OCI-LY1 (cell line): ENCODE results near the gene AKAP13.

ENCODE experiments used
- H2AFZ ChIP-seq: fragments of 200-600 bp; sonication (generic), shearing (Covaris generic); 2 replicates; pipeline ENCODE4 v1.6.0; 2014; ENCODE audit warnings: antibody characterized with exemption, mild to moderate bottlenecking, low read length
- H3F3A ChIP-seq: fragments of 200-600 bp; sonication (generic), shearing (Covaris generic); 2 replicates; pipeline ENCODE4 v1.6.0; 2014; ENCODE audit warnings: mild to moderate bottlenecking, antibody characterized with exemption, low read length, moderate library complexity; ENCODE audit not compliant: insufficient read depth
- H3K27ac ChIP-seq: fragments of 200-600 bp; sonication (generic); 2 replicates; pipeline ENCODE4 v1.5.1; 2014; ENCODE audit warnings: low read length, mixed run types, mild to moderate bottlenecking, low read depth; ENCODE audit not compliant: poor library complexity, severe bottlenecking
- H3K27me3 ChIP-seq: fragments of 200-600 bp; sonication (generic); 2 replicates; pipeline ENCODE4 v1.6.0; 2014; ENCODE audit warnings: antibody characterized with exemption, mild to moderate bottlenecking, low read length, moderate library complexity; ENCODE audit not compliant: insufficient read depth
- H3K36me3 ChIP-seq: fragments of 200-600 bp; sonication (generic); 2 replicates; pipeline ENCODE4 v1.6.1; 2014; ENCODE audit warnings: mild to moderate bottlenecking, antibody characterized with exemption, low read length, moderate library complexity, mixed read lengths; ENCODE audit not compliant: insufficient read depth
- H3K4me1 ChIP-seq: fragments of 200-600 bp; sonication (generic); 2 replicates; pipeline ENCODE4 v1.5.1; 2014; ENCODE audit warnings: mild to moderate bottlenecking, low read length, moderate library complexity; ENCODE audit not compliant: insufficient read depth, severe bottlenecking
- H3K4me2 ChIP-seq: fragments of 200-600 bp; sonication (generic), shearing (Covaris generic); 2 replicates; pipeline ENCODE4 v1.6.1; 2014; ENCODE audit warnings: low read length
- H3K4me3 ChIP-seq: fragments of 200-600 bp; sonication (generic); 2 replicates; pipeline ENCODE4 v1.5.1; 2014; ENCODE audit warnings: low read length, low read depth, mild to moderate bottlenecking, mixed read lengths; ENCODE audit not compliant: poor library complexity, severe bottlenecking
- H3K79me2 ChIP-seq: fragments of 200-600 bp; shearing (Covaris generic); 2 replicates; pipeline ENCODE4 v1.6.1; 2016; ENCODE audit warnings: mixed run types, low read length, mixed read lengths; ENCODE audit not compliant: insufficient read depth
- H3K9ac ChIP-seq: fragments of 200-600 bp; sonication (generic), shearing (Covaris generic); 2 replicates; pipeline ENCODE4 v1.6.1; 2014; ENCODE audit warnings: mild to moderate bottlenecking, low read length, mixed read lengths
- H3K9me2 ChIP-seq: fragments of 200-600 bp; sonication (generic), shearing (Covaris generic); 2 replicates; pipeline ENCODE4 v1.6.1; 2014; ENCODE audit warnings: low read depth, mild to moderate bottlenecking, low read length, mixed read lengths
- H3K9me3 ChIP-seq: fragments of 200-600 bp; shearing (Covaris generic); 2 replicates; pipeline ENCODE4 v1.6.1; 2014; ENCODE audit warnings: low read length, mixed read lengths
- H4K20me1 ChIP-seq: fragments of 200-600 bp; sonication (generic), shearing (Covaris generic); 2 replicates; pipeline ENCODE4 v1.6.0; 2016; ENCODE audit warnings: mild to moderate bottlenecking, low read length; ENCODE audit not compliant: insufficient read depth
- EZH2 ChIP-seq: fragments of 200-600 bp; sonication (generic), shearing (Covaris generic); IDR thresholded peaks from 2 replicates; pipeline ENCODE4 v1.8.0; 2017; ENCODE audit warnings: borderline replicate concordance, mixed run types, mild to moderate bottlenecking, antibody characterized with exemption, low read length, moderate library complexity, mixed read lengths
- TF ChIP-seq, protein P1 (sequence below): fragments of 200-600 bp; sonication (generic), shearing (Covaris generic); IDR thresholded peaks from 2 replicates; pipeline ENCODE4 v1.5.1; 2017; ENCODE audit warnings: mild to moderate bottlenecking, antibody characterized with exemption, low read length, moderate library complexity, mixed read lengths

The AKAP13 gene

DNA sequence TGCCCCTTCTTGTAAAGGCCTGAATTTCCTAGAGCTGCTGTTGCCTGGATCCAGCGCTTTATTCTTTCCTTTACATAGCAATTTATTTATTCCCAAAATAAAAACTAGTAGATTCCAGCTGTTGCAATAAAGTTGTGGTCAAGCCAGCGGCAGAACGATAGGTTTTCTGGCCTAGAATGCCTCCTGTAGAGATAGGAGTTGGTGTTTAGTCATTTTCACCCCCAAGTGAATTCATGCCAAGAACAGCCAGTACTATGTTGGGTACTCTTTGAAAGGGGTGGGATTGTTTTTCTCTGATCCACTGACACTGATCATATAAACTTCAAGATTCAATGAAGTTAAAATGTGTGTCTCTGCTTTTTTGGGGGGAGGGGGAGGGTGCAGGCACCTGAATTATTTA lies 344.6 kb downstream of the AKAP13 start:
- Histone ChIP-seq H3K79me2 (no peaks in the 10 kb centered on the region), H3K36me3 (peaks cover 90% of the 10 kb centered on the region), H4K20me1 (no peaks in the 10 kb centered on the region), H3F3A (no peaks in the 10 kb centered on the region), H3K9me3 (no peaks in the 10 kb centered on the region), H3K4me3 (no peak overlapping the region), H2AFZ (no peak overlapping the region), H3K4me2 (no peak overlapping the region), H3K27ac (no peak overlapping the region), H3K9ac (no peak overlapping the region), H3K27me3 (no peaks in the 10 kb centered on the region), H3K9me2 (no peaks in the 10 kb centered on the region), H3K4me1 (peaks cover 2% of the 10 kb centered on the region)
- TF ChIP-seq EZH2, result no peak
- TF ChIP-seq, protein P1, sequence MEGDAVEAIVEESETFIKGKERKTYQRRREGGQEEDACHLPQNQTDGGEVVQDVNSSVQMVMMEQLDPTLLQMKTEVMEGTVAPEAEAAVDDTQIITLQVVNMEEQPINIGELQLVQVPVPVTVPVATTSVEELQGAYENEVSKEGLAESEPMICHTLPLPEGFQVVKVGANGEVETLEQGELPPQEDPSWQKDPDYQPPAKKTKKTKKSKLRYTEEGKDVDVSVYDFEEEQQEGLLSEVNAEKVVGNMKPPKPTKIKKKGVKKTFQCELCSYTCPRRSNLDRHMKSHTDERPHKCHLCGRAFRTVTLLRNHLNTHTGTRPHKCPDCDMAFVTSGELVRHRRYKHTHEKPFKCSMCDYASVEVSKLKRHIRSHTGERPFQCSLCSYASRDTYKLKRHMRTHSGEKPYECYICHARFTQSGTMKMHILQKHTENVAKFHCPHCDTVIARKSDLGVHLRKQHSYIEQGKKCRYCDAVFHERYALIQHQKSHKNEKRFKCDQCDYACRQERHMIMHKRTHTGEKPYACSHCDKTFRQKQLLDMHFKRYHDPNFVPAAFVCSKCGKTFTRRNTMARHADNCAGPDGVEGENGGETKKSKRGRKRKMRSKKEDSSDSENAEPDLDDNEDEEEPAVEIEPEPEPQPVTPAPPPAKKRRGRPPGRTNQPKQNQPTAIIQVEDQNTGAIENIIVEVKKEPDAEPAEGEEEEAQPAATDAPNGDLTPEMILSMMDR, result no peak

DNA sequence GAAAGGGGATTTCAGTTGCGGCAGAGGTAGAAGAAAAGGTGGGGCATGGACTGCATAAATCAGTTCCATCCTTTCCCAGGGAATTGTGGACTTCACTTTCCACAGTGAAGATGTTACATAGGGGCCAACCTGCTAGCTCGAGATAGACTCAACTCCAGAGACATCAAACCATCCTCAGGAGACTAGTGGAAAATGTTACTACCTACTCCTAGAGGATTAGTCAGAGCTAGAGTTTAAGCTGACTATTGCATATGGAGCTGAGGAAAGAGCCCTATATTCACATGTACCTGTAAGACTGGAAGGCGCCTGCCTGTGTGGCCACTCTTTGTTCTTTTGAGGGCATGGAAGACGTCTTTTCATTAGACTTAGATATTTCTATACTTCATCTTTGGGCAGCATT lies 345.2 kb downstream of the AKAP13 start:
- Histone ChIP-seq H2AFZ (no peak overlapping the region), H4K20me1 (no peaks in the 10 kb centered on the region), H3K4me1 (no peaks in the 10 kb centered on the region), H3K4me2 (no peak overlapping the region), H3K79me2 (no peaks in the 10 kb centered on the region), H3K4me3 (no peak overlapping the region), H3F3A (no peaks in the 10 kb centered on the region), H3K9me2 (no peaks in the 10 kb centered on the region), H3K27me3 (no peaks in the 10 kb centered on the region), H3K27ac (no peak overlapping the region), H3K9ac (no peak overlapping the region), H3K9me3 (no peaks in the 10 kb centered on the region), H3K36me3 (peaks cover 88% of the 10 kb centered on the region)
- TF ChIP-seq, protein P1, result no peak
- no peak for TF ChIP-seq EZH2

DNA sequence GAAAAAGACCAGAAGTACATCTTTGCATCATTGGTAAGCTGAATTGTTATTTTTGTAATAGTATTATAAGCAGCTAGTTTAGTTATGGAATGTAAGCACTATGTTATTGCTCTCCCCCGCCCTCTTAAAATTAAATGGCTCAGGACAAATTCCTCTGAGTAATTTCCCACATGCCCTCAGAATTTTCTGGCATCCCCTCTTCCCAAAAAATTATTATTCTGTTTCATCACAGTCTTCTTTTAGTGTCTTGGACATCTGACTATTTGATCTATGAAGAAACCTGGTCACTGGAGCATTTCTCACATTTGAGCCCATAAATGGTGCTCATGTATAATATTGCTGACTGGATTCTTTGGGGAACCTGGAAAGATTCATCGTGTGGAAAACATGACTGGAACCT lies 346.1 kb downstream of the AKAP13 start:
- H3K9me3 ChIP-seq, result no peaks in the 10 kb centered on the region
- no peaks in the 10 kb centered on the region for H3K4me1 ChIP-seq
- H3K9ac ChIP-seq, result no peak overlapping the region
- no peak overlapping the region for H3K4me3 ChIP-seq
- H4K20me1 ChIP-seq, result no peaks in the 10 kb centered on the region
- H3K27ac ChIP-seq, result no peak overlapping the region
- H3K36me3 ChIP-seq, result peaks cover 88% of the 10 kb centered on the region
- H3K4me2 ChIP-seq, result no peak overlapping the region
- no peaks in the 10 kb centered on the region for H3K9me2 ChIP-seq
- H3F3A ChIP-seq, result no peaks in the 10 kb centered on the region
- no peaks in the 10 kb centered on the region for H3K79me2 ChIP-seq
- no peak overlapping the region for H2AFZ ChIP-seq
- H3K27me3 ChIP-seq, result no peaks in the 10 kb centered on the region
- TF ChIP-seq EZH2, result no peak
- TF ChIP-seq, protein P1, result no peak
